ENCODE results near the gene SUGP2.

SUGP2 gene

DNA sequence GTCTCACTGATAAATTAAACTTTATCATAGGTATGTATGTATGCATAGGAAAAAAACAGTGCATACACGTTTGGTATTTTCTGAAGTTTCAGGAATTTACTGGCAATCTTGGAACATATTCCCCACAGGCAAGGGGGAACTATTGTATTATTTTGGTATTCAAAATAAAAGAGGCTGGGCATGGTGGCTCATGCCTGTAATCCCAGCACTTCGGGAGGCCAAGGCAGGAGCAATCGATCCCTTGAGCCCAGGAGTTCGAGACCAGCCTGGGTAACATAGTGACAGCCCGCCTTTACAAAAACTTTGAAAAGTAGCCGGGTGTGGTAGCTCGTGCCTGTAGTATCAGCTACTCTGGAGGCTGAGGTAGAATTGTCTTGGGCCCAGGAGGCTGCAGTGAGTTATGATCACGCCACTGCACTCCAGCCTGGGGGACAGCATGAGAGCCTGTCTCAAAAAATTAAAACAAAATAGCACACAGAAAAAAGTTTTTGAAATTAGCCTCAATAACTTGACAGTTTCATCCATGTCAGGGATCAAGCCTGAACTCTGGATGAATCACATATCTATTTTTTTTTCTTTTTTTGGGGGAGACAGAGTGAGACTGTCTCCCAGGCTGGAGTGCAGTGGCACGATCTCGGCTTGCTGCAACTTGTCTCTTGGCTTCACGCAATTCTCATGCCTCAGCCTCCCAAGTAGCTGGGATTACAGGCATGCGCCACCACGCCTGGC lies 63.2 kb downstream of the SUGP2 start:
- Histone ChIP-seq H3K4me1 (peaks cover 0 to 14% (median 4%) of the 10 kb centered on the region in 4 donors), H3K27me3 (no peaks in the 10 kb centered on the region), H3K36me3 (no peaks in the 10 kb centered on the region), H3K4me3 (no peak overlapping the region), H3K9me3 (no peaks in the 10 kb centered on the region), H3K27ac (no peak overlapping the region)
- no peak for DNase-seq
- intact Hi-C loops (cut with DNase I; ENCODE audit: low total_unique reads): no loop called here
- TF ChIP-seq, protein P1, sequence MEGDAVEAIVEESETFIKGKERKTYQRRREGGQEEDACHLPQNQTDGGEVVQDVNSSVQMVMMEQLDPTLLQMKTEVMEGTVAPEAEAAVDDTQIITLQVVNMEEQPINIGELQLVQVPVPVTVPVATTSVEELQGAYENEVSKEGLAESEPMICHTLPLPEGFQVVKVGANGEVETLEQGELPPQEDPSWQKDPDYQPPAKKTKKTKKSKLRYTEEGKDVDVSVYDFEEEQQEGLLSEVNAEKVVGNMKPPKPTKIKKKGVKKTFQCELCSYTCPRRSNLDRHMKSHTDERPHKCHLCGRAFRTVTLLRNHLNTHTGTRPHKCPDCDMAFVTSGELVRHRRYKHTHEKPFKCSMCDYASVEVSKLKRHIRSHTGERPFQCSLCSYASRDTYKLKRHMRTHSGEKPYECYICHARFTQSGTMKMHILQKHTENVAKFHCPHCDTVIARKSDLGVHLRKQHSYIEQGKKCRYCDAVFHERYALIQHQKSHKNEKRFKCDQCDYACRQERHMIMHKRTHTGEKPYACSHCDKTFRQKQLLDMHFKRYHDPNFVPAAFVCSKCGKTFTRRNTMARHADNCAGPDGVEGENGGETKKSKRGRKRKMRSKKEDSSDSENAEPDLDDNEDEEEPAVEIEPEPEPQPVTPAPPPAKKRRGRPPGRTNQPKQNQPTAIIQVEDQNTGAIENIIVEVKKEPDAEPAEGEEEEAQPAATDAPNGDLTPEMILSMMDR (IDR thresholded peaks at IDR 0.05): no peak

DNA sequence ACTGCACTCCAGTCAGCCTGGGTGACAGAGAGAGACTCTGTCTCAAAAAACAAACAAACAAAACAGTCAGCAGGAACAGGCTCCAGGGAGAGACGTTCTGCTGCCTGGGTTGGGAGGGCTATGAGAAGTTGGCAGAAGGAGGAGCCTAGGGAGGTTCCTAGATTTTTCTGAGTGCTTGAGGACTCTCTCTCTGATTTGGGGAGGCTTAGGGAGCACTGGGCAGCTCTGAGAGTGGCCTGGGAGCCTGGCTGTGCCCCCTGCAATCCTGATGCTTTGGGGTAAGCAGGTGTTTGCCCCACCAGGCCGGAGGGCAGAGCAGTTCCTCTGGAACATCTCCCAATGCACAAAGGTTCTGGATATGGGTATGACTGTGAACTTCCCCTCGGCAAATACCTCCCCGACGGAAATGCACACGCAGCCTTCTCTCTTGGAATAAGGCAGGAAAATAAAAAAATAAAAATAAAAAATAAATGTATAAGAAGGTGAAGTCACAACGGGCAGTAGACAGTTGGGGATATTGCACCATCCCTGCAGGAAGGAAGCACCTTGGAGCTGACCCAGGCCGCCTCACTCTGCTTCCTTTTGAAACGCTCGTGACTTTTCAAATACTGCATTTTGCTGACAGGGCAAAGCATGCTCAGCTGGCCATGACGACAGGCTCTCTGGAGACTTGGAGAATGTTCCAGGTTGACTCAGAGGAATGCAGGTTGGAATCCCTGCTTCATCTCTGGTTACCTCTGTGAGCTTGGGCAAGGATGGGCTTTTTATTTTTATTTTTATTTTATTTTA lies 65.8 kb downstream of the SUGP2 start:
- DNase-seq: peak; percentile 68 to 79
- H3K27me3 ChIP-seq: peaks cover 0 to 10% of the 10 kb centered on the region in 2 donors
- H3K4me3 ChIP-seq: no peak overlapping the region
- intact Hi-C loops (cut with DNase I; ENCODE audit: low total_unique reads): no loop called here
- H3K4me1 ChIP-seq: peaks cover 0 to 14% (median 4%) of the 10 kb centered on the region in 4 donors
- H3K27ac ChIP-seq: peak overlapping the region; percentile 21 to 58
- H3K9me3 ChIP-seq: no peaks in the 10 kb centered on the region
- no peaks in the 10 kb centered on the region for H3K36me3 ChIP-seq
- TF ChIP-seq, protein P1 (IDR thresholded peaks at IDR 0.05): no peak

DNA sequence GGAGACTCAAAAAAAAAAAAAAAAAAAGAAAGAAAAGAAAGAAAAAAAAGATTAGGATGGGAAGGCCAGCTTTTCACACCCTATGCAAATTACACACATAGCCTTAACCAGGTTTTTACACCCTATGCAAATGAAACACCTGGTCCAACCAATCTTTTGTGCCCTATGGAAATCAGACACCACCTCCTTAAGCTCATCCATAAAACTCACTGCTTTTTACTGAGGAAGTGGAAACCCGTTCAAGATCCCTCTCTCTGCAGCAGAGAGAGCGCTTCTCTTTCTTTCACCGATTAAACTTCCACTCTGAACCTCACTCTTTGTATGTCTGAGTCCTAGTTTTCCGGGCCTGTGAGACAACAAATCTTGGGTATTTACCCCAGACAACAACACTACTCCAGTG lies 67.0 kb downstream of the SUGP2 start:
- TF ChIP-seq, protein P1 (IDR thresholded peaks at IDR 0.05): no peak
- H3K9me3 ChIP-seq: no peaks in the 10 kb centered on the region
- no peak overlapping the region for H3K27ac ChIP-seq
- intact Hi-C loops (cut with DNase I; ENCODE audit: low total_unique reads): no loop called here
- no peaks in the 10 kb centered on the region for H3K36me3 ChIP-seq
- peaks cover 0 to 23% of the 10 kb centered on the region in 2 donors for H3K27me3 ChIP-seq
- no peak overlapping the region for H3K4me3 ChIP-seq
- DNase-seq: no peak
- peaks cover 0 to 14% (median 3%) of the 10 kb centered on the region in 4 donors for H3K4me1 ChIP-seq

DNA sequence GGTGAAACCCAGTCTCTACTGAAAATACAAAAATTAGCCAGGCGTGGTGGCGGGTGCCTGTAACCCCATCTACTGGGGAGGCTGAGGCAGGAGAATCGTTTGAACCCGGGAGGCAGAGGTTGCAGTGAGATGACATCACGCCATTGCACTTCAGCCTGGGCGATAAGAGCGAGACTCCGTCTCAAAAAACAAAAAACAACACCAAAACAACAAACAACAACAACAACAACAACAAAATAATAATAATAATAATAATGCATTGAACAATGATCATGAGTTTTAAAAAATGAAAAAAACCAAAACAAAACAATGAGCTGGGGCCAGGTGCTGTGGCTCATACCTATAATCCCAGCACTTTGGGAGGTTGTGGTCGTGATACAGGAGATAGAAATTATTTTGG lies 69.2 kb downstream of the SUGP2 start:
- TF ChIP-seq, protein P1 (IDR thresholded peaks at IDR 0.05): no peak
- Histone ChIP-seq H3K27me3 (peaks cover 0 to 25% of the 10 kb centered on the region in 2 donors), H3K4me3 (no peak overlapping the region), H3K9me3 (no peaks in the 10 kb centered on the region), H3K36me3 (no peaks in the 10 kb centered on the region), H3K27ac (no peak overlapping the region), H3K4me1 (peaks cover 0 to under 1% (median 0%) of the 10 kb centered on the region in 4 donors)
- no peak for DNase-seq
- intact Hi-C loops (cut with DNase I; ENCODE audit: low total_unique reads): no loop called here

DNA sequence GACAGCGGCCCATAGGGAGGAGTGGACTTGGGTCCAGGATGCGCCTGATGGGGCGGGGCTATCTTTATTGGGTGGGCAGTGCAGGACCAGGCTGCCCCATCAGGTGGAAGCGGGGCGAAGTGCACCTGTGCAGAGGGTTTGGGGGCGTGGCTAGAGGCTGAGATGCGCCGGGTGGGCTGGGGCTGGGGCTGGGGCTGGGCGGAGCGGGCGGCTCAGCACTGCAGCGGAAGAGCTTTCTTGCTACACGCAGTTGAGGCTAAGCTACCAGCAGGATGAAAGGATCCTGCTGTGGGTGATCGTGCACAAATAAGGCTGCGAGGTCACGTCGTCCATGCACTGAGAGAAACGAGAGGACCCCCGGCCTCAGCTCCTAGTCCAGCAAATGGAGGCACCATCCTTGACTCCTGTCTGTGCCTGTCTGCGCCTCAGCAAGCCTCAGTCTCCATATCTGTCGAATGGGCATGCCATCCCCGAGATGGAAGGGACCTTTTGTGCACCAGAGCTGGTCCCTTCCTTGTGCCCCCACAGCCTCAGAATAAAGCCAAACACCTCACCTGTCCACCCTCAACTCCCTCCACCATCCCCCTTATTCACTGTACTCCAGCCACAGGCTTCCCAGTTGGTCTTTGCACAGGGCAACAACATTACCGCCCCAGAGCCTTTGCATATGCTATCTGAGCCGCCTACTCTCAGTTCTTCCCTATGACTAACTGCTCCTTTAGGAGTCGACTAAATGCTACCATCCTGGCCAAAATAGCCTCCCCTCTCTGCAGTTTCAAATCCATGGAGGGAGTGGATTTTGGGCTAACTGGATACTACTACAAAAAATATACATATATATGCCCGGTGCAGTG lies 71.3 kb downstream of the SUGP2 start:
- no peak for DNase-seq
- TF ChIP-seq, protein P1 (IDR thresholded peaks at IDR 0.05): no peak

More for the DNA sequence above, 71.3 kb downstream of the SUGP2 start:
- Histone ChIP-seq H3K27me3 (peaks cover 0 to 30% of the 10 kb centered on the region in 2 donors), H3K4me3 (no peak overlapping the region), H3K4me1 (no peaks in the 10 kb centered on the region), H3K36me3 (no peaks in the 10 kb centered on the region), H3K9me3 (no peaks in the 10 kb centered on the region), H3K27ac (no peak overlapping the region)
- intact Hi-C loops (cut with DNase I; ENCODE audit: low total_unique reads): no loop called here

Data from tibial artery (tissue), 4 donors.